ENCODE data around the gene C11orf42.

C11orf42 gene

DNA sequence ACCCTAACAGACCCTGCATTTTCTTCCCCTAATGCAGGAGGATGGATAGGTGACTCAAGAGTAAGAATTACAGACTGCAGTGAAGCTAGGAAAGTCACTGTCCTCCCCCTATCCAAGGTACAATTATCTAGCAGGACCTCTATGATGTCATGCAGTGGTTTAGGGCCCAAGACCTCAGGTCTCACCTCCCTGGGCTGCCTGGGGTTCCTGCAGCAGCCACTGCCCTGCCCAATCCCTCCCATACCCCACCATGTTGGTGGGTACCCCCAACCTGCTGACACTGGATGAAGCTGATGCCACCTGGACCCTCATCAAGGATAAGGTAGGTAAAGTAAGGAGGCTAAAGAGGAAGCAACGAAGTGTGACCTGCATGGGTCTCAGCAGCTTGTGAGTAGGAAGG, at the start of gene C11orf42:
C11orf42 (plus strand) TSS at position 192 of the 400 bp plus-strand sequence; CDS start at position 251, 59 bp downstream.
- DNase-seq, result no peak

DNA sequence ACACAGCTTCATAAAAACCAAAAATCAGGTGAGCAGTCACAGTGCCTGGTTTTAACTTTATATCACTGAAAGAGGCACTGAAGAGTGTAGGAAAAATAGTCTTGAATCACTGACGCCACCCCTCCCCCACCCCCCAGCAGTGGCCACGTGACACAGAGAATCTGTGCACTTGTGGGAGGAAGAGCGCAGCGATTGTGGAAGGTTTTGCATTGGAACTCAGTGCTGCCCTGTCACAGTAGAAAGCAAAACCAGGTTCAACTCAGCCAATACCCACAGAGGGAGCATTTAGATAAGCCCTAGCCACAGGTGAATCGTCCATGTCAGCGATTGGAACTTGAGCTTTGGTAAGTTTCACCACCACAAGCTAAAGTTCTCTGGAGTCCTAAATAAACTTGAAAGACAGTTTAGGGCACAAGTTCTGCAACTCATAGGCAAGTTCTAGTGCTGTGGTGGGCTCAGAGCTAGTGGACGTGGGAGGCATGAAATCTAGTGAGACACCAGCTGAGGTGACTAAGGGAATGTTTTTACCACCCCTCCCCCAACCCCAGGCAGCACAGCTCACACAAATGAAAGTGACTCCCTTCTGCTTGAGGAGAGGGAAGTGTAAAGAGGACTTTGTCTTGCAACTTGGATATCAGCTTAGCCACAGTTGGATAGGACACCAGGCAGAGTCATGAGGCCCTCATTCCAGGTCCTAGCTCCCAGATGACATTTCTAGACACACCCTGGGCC, 48.6 kb upstream of the C11orf42 start:
- no peak for DNase-seq

GRCh38 chr11:6170226-6170625, 35.1 kb upstream of the C11orf42 start, which contains the start of gene OR52B2:
TSS of gene OR52B2 (minus strand) at chr11:6170326. CDS start at chr11:6170326, 0 bp downstream.
- DNase-seq, result no peak

GRCh38 chr11:6175440-6175839, 29.9 kb upstream of the C11orf42 start:
- no peak for DNase-seq

DNA sequence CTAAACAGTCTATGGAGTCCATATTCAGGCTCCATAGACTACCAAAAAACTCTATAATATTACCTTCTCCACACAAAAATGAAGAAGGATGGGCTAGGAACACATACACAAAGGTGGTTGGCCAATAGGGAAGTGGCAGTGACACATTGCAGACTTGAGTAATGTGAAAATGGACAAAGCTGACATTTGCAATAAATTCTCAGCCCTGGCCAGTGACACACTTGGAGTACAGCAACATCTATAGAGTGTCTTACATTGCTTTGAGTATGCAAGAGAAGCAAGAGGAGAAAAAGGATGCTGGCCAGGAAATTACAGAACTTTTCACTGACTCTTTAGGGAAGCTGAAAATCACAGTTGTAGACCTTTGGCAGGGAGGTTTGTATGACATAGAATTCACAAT, 13.6 kb upstream of the C11orf42 start:
- DNase-seq, result no peak

DNA sequence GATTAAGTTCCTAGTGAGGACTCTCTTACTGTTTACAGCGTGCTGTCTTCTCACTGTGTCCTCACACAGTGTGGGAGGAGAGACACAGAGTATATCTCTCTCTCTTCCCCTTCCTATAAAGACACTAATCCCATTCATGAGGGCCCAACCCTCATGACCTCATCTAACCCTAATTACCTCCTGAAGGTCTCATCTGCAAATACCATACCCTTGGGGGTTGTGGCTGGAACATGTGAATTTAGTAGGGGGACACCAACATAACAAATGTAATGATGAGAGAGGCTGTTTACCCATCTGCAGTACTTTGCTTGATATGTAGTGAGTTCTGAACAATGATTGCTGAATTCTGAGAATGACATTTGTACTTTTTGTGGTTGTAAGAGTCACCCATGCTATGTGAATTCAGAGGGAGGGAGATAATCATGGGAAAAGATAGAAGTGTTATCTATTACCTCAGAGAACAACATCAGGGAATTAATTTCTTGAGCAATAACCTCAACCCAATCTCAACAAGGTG, 11.2 kb upstream of the C11orf42 start:
- no peak for DNase-seq

- no peak for DNase-seq
These were observed 9.0 kb upstream of the C11orf42 start for GRCh38 chr11:6196396-6196795.

- DNase-seq, result no peak
These were observed 7.7 kb upstream of the C11orf42 start for GRCh38 chr11:6197466-6198200.

- no peak for DNase-seq
These were observed 6.1 kb upstream of the C11orf42 start, which contains the start of gene OR52W1 for GRCh38 chr11:6199174-6199810. TSS of gene OR52W1 (plus strand) at chr11:6199224. CDS start at chr11:6199224, 0 bp downstream.

- DNase-seq, result no peak
These were observed 4.4 kb upstream of the C11orf42 start for GRCh38 chr11:6200975-6201374.

DNA sequence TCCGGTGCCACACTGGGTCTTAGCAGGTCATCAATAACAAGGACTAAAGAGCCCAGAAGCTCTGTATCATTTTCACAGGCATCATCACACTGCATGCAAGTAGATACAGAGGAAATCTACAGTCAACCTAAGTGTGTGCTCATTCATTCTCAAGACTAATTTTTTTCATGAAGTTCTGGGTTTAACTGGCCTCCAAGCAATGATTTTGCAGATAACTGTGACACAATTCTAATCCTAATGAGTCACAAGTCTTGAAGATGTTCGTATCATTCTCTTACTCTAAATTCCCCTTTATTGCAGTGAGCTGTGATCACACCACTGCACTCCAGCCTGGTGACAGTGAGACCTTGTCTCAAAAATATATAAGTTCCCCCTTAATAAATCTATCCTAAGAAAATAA, 3.9 kb upstream of the C11orf42 start:
- DNase-seq, result no peak

DNA sequence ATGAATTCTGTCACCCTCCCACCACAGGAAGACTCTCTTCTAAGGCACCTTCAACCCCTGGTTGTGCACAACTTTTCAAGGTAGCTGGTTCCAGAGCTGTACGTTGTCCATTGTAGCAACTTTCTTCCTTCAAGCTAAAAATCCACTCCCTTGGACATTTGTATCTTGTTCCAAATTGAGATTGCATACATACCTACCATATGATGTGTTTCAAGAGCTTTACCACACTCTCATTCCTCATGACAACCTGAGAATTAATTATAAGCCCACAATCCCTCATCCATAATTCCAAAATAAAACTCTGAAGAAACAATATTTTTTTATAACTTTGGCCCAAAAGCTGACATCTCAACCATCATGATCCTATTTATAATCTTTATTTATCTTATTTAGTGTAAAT, 3.3 kb upstream of the C11orf42 start:
- DNase-seq, result no peak

DNA sequence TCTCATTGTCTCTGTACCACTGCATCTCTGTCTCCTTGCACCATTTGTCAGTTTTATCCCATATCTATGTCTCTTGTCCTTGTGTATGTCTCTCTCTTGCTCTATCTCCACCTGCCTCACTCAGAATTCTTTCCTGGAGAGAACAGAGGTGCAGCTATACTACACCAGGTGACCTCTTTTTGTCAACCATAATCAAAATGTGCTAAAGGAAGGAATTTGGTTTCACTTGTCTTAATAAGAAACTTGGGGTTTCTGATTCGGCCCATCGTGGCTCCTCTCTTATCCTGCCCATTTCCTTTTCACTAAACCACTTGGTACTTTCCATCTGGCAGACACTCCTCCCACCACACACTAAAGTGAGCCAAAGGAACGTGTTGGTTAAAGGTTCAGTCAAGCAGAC, 2.0 kb upstream of the C11orf42 start:
- no peak for DNase-seq

DNA sequence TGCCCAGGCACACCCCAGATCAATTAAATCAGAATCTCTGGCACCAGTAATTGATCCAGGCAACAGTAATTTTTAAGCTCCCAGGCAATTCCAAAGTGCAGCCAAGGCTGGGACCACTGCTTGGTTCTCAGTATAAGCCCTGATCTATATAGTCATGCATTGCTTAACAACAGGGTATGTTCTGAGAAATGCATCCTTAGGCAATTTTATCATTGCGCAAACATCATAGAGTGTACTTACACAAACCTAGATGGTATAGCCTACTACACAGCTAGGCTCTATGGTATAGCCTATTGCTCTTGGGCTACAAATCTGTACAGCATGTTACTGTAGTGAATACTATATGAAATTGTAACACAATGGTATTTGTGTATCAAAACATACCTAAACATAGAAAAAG, 651 bp upstream of the C11orf42 start:
- DNase-seq, result no peak

DNA sequence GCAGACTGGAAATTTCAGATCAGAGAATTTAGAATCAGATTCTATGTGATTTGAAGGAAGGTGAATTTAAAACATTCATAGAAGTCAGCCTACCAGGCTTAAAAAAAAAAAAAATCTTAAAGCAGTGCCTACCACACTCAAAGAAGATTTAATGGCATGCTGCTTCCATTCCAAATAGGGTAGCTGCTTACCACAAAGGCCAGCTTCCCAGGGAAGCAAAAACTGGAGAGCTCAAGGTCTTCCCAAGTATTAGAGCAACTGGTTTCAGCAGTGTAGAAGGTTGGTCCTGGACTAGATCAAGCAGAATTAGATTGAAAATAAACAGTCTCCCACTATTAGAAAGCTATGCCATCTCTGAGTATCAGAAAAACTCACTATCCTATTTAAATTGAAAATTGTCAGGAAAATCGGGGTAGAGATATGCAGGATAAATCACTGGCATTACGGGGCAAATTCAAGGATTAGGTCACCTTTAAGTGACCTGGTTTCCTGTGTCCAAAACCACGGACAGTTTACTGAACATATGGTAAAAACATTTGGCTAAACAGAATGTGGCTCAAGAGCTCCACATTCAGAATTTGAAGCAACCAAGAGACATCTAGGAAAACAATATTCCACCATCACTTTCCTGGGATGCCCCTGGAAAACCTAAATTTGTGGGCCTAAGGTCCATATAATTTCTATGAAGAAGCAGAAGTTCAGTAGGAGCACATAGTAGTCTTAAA, 1.3 kb downstream of the C11orf42 start:
- no peak for DNase-seq

DNA sequence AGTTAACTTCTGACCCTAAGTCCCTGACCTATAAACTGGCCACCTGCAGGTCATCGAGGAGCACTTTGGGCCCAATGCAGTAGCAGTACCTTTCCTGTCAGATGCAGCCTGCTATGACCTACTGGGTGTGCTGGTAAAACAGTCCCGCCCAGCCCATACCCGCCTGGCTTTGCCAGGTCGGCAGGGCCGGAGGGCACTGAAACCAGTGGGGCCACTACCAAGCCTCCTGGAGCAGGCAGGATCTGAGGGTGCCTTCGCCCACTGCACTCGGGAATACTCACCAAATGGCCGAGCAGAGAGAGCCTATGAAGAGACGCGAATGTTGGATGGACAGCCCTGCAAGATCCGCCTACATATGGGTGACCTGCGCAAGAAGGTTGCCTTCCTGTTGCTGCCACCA, 4.4 kb downstream of the C11orf42 start:
- no peak for DNase-seq

DNA sequence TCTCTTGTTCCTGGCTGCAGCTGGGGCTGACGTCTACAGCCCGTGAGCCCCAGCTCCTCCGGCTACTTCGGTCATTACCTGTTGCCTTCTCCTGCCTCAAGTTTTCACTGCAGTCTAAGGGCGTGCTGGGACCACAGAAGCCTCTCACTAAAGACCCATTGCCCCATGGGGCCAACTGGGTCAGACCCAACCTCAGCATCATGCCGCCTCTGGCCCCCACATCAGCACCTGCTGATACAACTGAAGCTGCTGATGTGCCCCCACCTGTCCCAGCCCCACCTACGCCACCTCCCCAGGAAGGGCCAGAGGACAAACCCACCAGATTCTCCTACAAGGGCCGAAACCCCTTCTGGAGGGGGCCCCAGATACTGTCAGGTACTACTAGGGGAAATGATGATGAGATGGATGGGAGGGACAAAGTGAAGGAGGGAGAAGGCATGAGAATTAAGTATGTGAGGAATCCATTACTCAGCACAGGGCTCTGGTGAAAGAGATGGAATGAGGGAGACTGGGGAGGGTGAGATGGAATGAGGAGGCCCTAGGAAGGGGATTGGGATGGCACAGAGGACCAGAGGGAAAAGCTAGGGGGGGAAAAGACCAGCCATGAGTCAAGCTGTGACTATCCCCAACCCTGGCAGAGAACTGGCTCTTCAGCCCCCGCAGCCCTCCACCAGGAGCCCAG, 5.1 kb downstream of the C11orf42 start:
- no peak for DNase-seq

DNA sequence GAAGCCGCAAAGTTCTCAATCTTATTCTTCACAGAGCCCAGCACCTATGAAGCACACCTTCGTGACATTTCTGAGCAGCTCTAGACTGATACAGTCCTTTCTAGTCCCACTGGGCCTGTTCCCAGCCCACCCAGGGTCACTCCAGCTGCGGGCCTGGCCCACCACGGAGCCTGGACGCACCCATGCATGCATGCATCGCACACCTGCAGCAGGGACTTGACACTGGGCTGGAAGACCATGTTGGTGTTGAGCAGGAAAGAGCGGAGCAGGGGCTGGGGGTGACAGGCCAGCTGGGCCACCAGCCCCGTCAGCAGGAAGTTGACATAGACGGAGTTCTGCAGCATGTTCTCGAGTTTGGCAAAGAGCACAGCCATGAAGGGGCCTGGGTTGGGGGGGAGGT, 9.2 kb downstream of the C11orf42 start:
- DNase-seq, result no peak

DNA sequence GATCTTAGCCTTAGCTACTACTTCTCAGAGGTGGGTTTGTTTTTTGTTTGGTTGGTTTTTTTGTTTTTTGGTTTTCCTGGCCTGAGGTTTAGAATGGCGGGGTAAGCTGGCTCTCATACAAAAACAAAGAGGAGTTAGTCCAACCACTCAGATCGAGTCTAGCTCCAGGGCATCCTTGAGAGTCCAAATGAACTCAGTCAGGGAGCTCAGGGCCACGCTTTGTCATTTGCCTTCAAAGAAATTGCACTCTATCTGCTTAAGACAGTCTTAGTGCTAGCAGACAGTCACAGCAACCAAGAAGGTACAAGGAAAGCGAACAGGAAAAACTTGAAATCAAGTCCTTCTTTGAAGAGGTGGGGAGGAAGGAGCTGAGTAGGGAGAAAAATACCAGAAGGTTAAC, 11.1 kb downstream of the C11orf42 start:
- no peak for DNase-seq

DNA sequence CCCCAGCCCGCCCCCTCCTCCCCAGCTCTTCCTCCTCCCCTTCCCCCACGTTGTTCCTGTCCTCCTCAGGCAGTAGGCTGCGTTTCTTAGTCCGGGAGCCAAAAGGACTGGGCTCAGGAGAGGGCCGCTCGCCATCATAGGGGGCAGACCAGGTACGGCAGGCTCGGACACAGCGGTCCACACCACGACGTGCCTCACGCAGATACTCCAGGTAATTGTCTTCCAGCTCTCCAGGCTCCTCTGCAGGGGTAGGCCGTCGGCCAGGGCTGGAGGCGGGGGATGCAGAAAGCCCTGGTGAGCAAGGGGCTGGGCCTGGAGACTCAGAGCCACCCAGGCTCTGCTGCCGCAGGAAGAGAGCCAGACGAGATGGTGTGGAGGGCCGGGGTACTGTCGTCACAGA, 12.4 kb downstream of the C11orf42 start:
- DNase-seq, result no peak

- DNase-seq, result no peak
These were observed 14.0 kb downstream of the C11orf42 start for GRCh38 chr11:6219359-6219758.

- DNase-seq, result no peak
These were observed 18.5 kb downstream of the C11orf42 start for GRCh38 chr11:6223854-6224253.
